ENCODE data around the gene ZNF526.

- TF ChIP-seq CTCF (conservative IDR thresholded peaks at IDR 0.05 in 1 of 2, IDR thresholded peaks at IDR 0.05 in 1 of 2; ENCODE audit: extremely low read depth in 1 of 2, insufficient read depth in 1 of 2, low read depth in 1 of 2, low read length in 2 of 2): no peak
- no peak for TF ChIP-seq EZH2 (IDR thresholded peaks at IDR 0.05; ENCODE audit: borderline replicate concordance, low read length)
Measured at GRCh38 chr19:42224940-42225717, 5.0 kb downstream of the ZNF526 start.

All from mammary epithelial cell (primary cell).